HG02623 (cell line): ENCODE results near the gene CD83.

Experiments used
- ATAC-seq: cut with Tn5 transposase; IDR thresholded peaks from one replicate; pipeline ENCODE4 v1.9.1; 2021; ENCODE audit warnings: moderate library complexity; ENCODE audit not compliant: unreplicated experiment

Gene CD83

GRCh38 chr6:14091339-14091978 is 26.1 kb upstream of the CD83 start:
- no peak for ATAC-seq

- ATAC-seq = no peak
These were observed 25.3 kb upstream of the CD83 start for GRCh38 chr6:14092316-14092715.

- no peak for ATAC-seq
These were observed 24.5 kb upstream of the CD83 start for GRCh38 chr6:14092838-14093789.

- no peak for ATAC-seq
These were observed 22.9 kb upstream of the CD83 start for GRCh38 chr6:14094721-14095120.

GRCh38 chr6:14095437-14095836 is 22.1 kb upstream of the CD83 start:
- ATAC-seq = peak; percentile 45

- ATAC-seq = no peak
These were observed 17.4 kb upstream of the CD83 start for GRCh38 chr6:14100138-14100537.

- ATAC-seq = no peak
These were observed 16.6 kb upstream of the CD83 start for GRCh38 chr6:14100966-14101365.

GRCh38 chr6:14102383-14102782 is 15.2 kb upstream of the CD83 start:
- ATAC-seq = no peak

GRCh38 chr6:14105547-14105946 is 12.0 kb upstream of the CD83 start:
- ATAC-seq = no peak

- ATAC-seq = no peak
These were observed 10.6 kb upstream of the CD83 start for GRCh38 chr6:14107000-14107399.

- ATAC-seq = no peak
These were observed 9.7 kb upstream of the CD83 start for GRCh38 chr6:14107711-14108494.

- peak; percentile 49 for ATAC-seq
These were observed 8.8 kb upstream of the CD83 start for GRCh38 chr6:14108571-14109410.

GRCh38 chr6:14109411-14109826 is 8.2 kb upstream of the CD83 start:
- ATAC-seq = no peak

- peak; percentile 49 for ATAC-seq
These were observed 7.4 kb upstream of the CD83 start for GRCh38 chr6:14110001-14110818.

GRCh38 chr6:14113976-14114375 is 3.6 kb upstream of the CD83 start:
- no peak for ATAC-seq

GRCh38 chr6:14118091-14118439 is 493 bp downstream of the CD83 start:
- ATAC-seq = peak; percentile 3

- ATAC-seq = no peak
These were observed 874 bp downstream of the CD83 start for GRCh38 chr6:14118446-14118845.

- ATAC-seq = no peak
These were observed 2.2 kb downstream of the CD83 start for GRCh38 chr6:14119784-14120183.

- no peak for ATAC-seq
These were observed 3.0 kb downstream of the CD83 start for GRCh38 chr6:14120546-14120945.

- ATAC-seq = peak; percentile 52
These were observed 4.4 kb downstream of the CD83 start for GRCh38 chr6:14121936-14122344.
